G401 (cell line): ENCODE data around the gene MCF2L. TPM values are rescaled to one million over a fixed set of nuclear protein-coding genes. Genes with fewer than 3 reads are reported as not detected.

ENCODE experiments used
- DNase-seq: peaks from one replicate; pipeline ENCODE4 v3.0.0-alpha.2; 2015; ENCODE audit warnings: low spot score
- in situ Hi-C: cut with HindIII; loops from 2 replicates; pipeline ENCODE4 v1.10.0; 2016; ENCODE audit warnings: low sequenced_read_pairs, mixed read lengths
- total RNA-seq: library from RNA; depleted of rRNA; stranded (reverse); fragments of >200 nt; shearing (Covaris generic); gene quantifications from 2 replicates; pipeline ENCODE4 v1.2.3, GENCODE V29; 2014

Gene MCF2L
- total RNA-seq, 1 experiment from 2014 or later = 2.8 TPM

- in situ Hi-C loops = no loop called here
- DNase-seq = no peak
These were observed 7.3 kb upstream of the MCF2L start for GRCh38 chr13:112961457-112962369.

DNA sequence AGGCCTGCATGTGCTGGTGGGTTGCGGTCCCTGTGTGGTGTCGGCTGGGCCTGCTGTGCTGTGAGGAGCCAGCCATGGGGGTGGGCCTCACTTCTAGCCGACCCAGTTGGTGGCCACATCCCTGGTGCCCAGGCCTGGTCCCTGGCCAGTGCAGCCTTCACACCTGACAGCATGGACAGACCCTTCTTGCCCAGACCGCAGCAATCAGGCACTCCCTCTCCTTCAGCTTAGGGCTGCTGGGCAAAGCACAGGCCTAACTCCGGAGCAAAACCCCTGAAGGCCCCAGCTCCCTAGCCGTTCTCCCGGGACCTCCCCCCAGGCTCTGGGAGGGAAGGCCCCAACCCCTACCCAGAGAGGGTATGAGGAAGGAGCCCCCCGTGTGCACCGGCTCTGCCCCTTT, 6.6 kb upstream of the MCF2L start:
- in situ Hi-C loops = no loop called here
- DNase-seq = no peak

DNA sequence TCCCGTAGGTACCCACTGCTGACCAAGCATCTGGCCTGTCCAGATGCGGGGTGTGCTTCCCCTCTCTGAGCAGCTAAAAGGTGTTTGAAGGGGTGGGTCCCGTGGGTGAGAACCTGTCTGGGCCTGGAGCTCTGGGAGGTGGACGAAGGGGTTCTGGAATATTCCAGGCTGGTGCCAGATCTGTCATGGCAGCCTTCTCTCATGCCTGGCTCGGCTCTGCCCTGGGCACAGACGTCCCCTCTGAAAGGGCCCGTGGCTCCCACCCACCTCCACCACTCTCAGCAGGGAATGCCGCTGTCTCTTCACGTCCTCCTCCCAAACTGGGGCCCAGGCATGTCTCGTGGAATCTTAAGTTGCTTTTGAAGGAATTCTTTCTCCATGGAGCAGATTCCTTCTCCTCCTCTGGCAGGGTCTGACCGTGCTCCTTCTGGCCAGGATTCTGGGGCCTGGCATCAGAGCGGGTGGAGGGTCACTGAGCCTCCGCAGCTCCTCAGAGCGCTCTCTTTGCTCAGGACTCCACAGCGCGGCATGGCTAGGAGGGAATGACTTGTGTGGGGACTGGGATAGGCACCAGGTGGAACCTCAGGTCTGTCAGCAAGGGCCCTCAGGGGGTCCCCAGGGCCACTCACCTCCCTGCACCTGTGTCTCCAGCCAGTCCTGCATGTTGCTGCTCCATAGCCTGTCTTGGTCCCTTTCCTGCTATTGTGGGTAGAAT, 5.9 kb upstream of the MCF2L start:
- in situ Hi-C loops = no loop called here
- no peak for DNase-seq

DNA sequence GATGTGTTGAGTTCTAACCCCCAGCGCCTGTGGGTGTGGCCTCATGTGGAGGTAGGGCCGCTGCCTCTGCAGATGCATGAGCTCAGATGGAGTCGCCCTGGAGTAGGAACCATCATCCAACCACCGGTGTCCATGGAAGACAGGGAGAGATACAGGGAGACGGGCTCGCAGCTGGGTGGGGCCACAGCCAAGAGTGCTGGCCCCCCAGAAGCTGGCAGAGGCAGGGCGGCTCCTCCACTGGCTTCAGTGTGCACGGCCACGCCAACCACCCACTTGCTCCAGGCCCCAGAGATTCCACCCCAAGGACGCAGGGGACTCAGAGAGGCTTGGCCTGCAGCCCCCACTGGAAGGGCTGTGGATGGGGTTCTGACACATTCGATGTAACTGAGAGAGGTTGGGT, 5.4 kb upstream of the MCF2L start:
- in situ Hi-C loops = no loop called here
- DNase-seq = no peak

DNA sequence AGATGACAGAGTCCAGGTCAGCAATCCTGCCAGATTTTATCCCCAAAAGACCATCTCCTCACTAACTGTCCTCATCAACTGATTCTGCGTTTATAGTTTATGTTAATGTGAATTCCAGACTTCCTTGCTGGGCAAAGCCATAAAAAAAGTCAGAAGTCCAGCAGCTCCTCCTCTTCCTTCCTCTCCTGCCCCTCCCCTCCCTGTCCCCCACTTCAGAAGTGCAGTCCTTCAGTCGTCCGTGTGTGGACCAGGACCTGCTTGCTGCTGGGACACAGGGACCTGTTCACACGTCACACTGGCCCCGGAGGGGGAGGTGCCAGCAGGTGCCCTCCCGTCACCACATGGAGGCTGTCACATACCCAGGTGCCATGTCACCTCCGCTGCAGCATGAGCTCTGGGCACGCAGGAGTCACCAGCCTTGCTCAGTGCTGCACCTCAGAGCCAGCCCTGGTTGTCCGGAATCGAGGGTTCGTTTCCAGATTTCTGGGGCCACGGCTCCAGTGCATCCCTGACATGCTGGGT, 4.0 kb upstream of the MCF2L start:
- peak; percentile 38 for DNase-seq
- in situ Hi-C loops = no loop called here

DNA sequence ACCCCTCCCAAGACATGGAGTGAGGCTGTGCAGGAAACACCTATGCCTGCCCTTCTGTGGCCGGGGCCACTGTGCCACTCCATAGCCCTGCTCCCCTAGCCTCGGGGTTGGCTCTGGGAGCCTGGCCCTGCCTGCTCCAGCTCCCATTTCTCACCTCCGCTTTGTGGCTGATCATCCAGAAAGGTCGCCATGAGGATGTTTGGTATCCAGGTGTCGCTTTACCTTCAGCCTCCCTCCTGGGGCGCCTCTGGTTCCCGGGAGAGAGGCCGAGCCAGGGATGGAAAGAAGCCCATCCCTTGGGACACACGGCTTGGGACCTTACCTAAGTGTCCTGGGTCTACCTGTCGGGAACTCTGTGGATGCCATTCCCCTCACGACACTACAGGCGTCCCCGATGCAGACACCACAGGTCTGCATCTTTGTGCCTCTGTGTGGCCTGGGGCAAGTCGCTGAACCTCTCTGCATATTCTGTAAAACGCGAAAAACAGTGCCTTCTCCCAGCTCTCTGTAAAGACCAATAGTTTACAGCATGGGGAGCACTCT, 3.4 kb upstream of the MCF2L start:
- in situ Hi-C loops = no loop called here
- DNase-seq = no peak

DNA sequence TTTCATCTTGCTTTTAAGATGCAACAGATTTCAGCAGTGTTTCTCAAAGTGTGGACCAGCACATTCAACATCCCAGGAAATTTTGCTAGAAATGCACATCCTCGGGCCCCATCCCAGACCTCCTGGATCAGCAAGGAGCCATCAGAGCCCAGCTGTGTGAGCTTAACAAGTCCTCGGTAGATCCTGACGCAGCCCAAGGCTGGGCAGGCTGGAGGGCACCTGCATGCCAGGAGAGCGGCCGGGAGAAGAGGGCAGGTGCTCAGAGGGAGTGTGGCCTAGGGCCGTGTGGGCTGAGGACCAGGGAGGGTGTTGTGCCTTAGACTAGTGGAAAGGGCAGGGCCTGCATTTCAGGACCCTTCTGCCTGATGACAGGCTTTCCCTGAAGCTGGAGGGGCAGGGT, 2.2 kb upstream of the MCF2L start:
- no peak for DNase-seq

DNA sequence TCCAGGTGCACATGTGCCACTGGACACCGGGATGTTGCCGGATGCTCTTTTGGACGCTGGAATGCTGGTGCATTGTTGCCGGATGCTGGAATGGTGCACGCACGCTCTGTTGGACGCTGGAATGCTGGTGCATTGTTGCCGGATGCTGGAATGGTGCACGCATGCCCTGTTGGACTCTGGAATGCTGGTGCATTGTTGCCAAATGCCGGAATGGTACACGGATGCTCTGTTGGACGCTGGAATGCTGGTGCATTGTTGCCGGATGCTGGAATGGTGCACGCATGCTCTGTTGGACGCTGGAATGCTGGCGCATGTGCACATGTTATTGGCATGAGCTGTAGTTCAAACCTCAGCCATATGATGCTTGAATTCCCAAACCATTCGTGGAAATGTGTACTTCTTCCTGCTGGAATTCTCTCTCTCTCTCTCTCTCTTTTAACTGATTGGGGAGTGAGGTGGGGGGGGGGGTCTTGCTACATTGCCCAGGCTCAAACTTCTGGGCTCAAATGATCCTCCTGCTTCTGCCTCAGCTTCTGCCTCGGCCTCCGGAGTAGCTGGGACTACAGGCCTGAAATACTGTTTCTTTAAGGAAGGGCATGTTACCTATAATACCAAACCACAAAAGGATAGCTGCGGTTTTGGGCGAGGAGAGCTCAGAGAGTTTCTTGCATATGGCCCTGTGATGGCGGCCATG, 1.2 kb upstream of the MCF2L start:
- peak; percentile 66 for DNase-seq
- in situ Hi-C loops = no loop called here

More for the DNA sequence above, 2.2 kb upstream of the MCF2L start:
- in situ Hi-C loops = no loop called here

- DNase-seq = peak; percentile 82
- in situ Hi-C loops = no loop called here
These were observed 569 bp upstream of the MCF2L start for GRCh38 chr13:112968380-112968909.

GRCh38 chr13:112969692-112970338, 801 bp downstream of the MCF2L start:
- DNase-seq = peak; percentile 67
- in situ Hi-C loops = no loop called here

GRCh38 chr13:112970552-112971287, 1.7 kb downstream of the MCF2L start:
- DNase-seq = peak; percentile 92
- in situ Hi-C loops = no loop called here

- DNase-seq = peak; percentile 41
- in situ Hi-C loops = no loop called here
These were observed 2.3 kb downstream of the MCF2L start for GRCh38 chr13:112971288-112971643.

DNA sequence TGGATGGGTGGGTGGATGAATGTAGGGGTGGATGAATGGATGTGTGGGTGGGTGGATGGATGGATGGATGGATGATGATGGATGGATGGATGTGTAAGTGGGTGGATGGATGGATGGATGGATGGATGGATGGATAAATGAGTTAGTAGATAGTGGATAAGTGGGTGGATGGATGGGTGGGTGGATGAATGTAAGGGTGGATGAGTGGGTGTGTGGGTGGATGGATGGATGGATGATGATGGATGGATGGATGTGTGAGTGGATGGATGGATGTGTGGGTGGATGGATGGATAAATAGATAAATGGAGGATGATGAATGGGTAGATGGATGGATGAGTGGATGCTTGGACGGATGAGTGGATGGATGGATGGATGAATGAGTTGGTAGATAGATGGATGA, 3.2 kb downstream of the MCF2L start:
- in situ Hi-C loops = no loop called here
- no peak for DNase-seq

GRCh38 chr13:112972867-112973576, 4.0 kb downstream of the MCF2L start:
- peak; percentile 58 for DNase-seq
- in situ Hi-C loops = no loop called here

- in situ Hi-C loops = no loop called here
- DNase-seq = no peak
These were observed 4.5 kb downstream of the MCF2L start for GRCh38 chr13:112973577-112973951.

DNA sequence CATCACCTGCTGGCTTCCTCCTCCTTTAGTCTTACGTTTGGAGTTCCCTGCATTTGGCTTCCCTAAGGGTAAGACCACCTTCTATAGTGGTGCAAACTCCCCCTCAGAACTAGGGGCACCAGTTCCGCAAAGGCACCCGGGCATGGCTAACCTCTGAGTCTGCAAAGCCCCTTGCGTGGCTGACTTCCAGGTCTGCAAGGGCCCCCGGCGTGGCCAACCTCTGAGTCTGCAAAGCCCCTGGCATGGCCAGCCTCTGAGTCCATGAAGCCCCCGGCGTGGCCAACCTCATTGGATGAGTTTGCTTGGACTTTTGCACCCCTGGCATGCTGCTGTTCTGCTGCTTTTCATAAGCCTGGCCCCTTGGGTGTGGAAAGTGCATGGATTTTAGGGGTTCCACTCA, 5.1 kb downstream of the MCF2L start:
- in situ Hi-C loops = no loop called here
- no peak for DNase-seq

DNA sequence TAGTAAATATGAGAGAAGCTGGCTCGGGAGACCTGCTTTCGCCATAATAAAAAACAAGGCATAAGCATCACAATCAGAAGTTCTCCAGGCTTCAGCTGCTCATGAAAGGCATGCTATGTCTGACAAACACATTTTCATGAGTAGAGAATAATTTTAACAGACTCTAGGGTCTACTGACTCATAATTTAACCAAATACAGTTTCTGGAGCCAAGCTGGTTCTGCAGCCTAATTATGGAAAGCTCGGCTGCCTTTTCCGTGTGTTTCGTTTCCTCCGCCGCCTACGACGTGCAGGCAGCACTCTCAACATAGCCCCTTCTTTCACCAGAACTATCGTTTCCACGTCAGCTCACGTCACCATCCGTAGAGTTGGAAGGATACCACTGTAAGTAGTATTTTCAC, 5.7 kb downstream of the MCF2L start:
- in situ Hi-C loops = no loop called here
- peak; percentile 50 for DNase-seq
